ENCODE results near the gene C4orf17.

Gene C4orf17

GRCh38 chr4:99471896-99472295 is 38.9 kb upstream of the C4orf17 start:
- ATAC-seq, result no peak
- TF ChIP-seq ISL1 (CRISPR knock-in tag; IDR thresholded peaks at IDR 0.05) (no peak), ESRRG (CRISPR knock-in tag; IDR thresholded peaks at IDR 0.05) (no peak), ZNF565 (CRISPR knock-in tag; conservative IDR thresholded peaks at IDR 0.05; ENCODE audit: low read depth) (no peak), ARNTL (CRISPR knock-in tag; IDR thresholded peaks at IDR 0.05; ENCODE audit: borderline replicate concordance, low read depth) (no peak), ZC3H10 (CRISPR knock-in tag; IDR thresholded peaks at IDR 0.05) (no peak), BACH2 (CRISPR knock-in tag; IDR thresholded peaks at IDR 0.05; ENCODE audit: borderline replicate concordance) (no peak), GLIS3 (CRISPR knock-in tag; IDR thresholded peaks at IDR 0.05) (no peak), CSRNP3 (CRISPR knock-in tag; IDR thresholded peaks at IDR 0.05) (no peak), ZFP3 (CRISPR knock-in tag; IDR thresholded peaks at IDR 0.05) (no peak), ZNF8 (CRISPR knock-in tag; IDR thresholded peaks at IDR 0.05) (no peak), ZFP30 (CRISPR knock-in tag; IDR thresholded peaks at IDR 0.05) (no peak), ZNF70 (CRISPR knock-in tag; IDR thresholded peaks at IDR 0.05) (no peak), OSR1 (CRISPR knock-in tag; IDR thresholded peaks at IDR 0.05) (no peak), CREB5 (CRISPR knock-in tag; IDR thresholded peaks at IDR 0.05; ENCODE audit: low read depth) (no peak), SNAI2 (CRISPR knock-in tag; IDR thresholded peaks at IDR 0.05) (no peak), RARB (CRISPR knock-in tag; IDR thresholded peaks at IDR 0.05) (no peak)
- TF ChIP-seq, protein P1, sequence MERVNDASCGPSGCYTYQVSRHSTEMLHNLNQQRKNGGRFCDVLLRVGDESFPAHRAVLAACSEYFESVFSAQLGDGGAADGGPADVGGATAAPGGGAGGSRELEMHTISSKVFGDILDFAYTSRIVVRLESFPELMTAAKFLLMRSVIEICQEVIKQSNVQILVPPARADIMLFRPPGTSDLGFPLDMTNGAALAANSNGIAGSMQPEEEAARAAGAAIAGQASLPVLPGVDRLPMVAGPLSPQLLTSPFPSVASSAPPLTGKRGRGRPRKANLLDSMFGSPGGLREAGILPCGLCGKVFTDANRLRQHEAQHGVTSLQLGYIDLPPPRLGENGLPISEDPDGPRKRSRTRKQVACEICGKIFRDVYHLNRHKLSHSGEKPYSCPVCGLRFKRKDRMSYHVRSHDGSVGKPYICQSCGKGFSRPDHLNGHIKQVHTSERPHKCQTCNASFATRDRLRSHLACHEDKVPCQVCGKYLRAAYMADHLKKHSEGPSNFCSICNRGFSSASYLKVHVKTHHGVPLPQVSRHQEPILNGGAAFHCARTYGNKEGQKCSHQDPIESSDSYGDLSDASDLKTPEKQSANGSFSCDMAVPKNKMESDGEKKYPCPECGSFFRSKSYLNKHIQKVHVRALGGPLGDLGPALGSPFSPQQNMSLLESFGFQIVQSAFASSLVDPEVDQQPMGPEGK (CRISPR knock-in tag; IDR thresholded peaks at IDR 0.05; ENCODE audit: borderline replicate concordance), result no peak
- TF ChIP-seq, protein P2, sequence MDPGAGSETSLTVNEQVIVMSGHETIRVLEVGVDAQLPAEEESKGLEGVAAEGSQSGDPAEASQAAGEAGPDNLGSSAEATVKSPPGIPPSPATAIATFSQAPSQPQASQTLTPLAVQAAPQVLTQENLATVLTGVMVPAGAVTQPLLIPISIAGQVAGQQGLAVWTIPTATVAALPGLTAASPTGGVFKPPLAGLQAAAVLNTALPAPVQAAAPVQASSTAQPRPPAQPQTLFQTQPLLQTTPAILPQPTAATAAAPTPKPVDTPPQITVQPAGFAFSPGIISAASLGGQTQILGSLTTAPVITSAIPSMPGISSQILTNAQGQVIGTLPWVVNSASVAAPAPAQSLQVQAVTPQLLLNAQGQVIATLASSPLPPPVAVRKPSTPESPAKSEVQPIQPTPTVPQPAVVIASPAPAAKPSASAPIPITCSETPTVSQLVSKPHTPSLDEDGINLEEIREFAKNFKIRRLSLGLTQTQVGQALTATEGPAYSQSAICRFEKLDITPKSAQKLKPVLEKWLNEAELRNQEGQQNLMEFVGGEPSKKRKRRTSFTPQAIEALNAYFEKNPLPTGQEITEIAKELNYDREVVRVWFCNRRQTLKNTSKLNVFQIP (CRISPR knock-in tag; IDR thresholded peaks at IDR 0.05; ENCODE audit: borderline replicate concordance, low read depth), result no peak
- TF ChIP-seq, protein P3, sequence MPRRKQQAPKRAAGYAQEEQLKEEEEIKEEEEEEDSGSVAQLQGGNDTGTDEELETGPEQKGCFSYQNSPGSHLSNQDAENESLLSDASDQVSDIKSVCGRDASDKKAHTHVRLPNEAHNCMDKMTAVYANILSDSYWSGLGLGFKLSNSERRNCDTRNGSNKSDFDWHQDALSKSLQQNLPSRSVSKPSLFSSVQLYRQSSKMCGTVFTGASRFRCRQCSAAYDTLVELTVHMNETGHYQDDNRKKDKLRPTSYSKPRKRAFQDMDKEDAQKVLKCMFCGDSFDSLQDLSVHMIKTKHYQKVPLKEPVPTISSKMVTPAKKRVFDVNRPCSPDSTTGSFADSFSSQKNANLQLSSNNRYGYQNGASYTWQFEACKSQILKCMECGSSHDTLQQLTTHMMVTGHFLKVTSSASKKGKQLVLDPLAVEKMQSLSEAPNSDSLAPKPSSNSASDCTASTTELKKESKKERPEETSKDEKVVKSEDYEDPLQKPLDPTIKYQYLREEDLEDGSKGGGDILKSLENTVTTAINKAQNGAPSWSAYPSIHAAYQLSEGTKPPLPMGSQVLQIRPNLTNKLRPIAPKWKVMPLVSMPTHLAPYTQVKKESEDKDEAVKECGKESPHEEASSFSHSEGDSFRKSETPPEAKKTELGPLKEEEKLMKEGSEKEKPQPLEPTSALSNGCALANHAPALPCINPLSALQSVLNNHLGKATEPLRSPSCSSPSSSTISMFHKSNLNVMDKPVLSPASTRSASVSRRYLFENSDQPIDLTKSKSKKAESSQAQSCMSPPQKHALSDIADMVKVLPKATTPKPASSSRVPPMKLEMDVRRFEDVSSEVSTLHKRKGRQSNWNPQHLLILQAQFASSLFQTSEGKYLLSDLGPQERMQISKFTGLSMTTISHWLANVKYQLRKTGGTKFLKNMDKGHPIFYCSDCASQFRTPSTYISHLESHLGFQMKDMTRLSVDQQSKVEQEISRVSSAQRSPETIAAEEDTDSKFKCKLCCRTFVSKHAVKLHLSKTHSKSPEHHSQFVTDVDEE (CRISPR knock-in tag; IDR thresholded peaks at IDR 0.05), result no peak

DNA sequence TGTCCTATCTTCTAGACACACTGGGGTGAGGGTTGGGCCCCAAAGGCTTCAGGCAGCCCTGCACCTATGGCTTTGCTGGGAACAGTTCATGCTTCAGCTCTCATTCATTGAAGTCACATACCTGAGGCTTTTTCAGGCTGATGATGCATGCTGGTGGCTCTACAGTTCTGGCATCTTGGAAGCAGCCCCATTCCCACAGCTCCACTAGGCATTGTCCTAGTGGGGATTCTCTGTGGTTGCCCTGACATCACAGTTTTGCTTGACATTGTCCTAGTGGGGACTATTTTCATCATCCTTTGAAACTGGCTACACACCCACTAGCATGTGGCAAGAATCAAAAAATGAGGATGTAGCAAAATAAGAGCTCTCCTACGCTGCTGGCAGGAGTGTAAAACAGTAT is 37.7 kb upstream of the C4orf17 start:
- ATAC-seq, result no peak
- TF ChIP-seq GLIS3 (CRISPR knock-in tag; IDR thresholded peaks at IDR 0.05) (no peak), ARNTL (CRISPR knock-in tag; IDR thresholded peaks at IDR 0.05; ENCODE audit: borderline replicate concordance, low read depth) (no peak), ZC3H10 (CRISPR knock-in tag; IDR thresholded peaks at IDR 0.05) (no peak), PPARA (CRISPR knock-in tag; IDR thresholded peaks at IDR 0.05; ENCODE audit: borderline replicate concordance) (no peak), BACH2 (CRISPR knock-in tag; IDR thresholded peaks at IDR 0.05; ENCODE audit: borderline replicate concordance) (no peak), ZNF8 (CRISPR knock-in tag; IDR thresholded peaks at IDR 0.05) (no peak), ZNF565 (CRISPR knock-in tag; conservative IDR thresholded peaks at IDR 0.05; ENCODE audit: low read depth) (no peak), SNAI2 (CRISPR knock-in tag; IDR thresholded peaks at IDR 0.05) (no peak), CREB5 (CRISPR knock-in tag; IDR thresholded peaks at IDR 0.05; ENCODE audit: low read depth) (no peak), ISL1 (CRISPR knock-in tag; IDR thresholded peaks at IDR 0.05) (no peak), TCF4 (CRISPR knock-in tag; IDR thresholded peaks at IDR 0.05; ENCODE audit: borderline replicate concordance) (no peak), ZFP30 (CRISPR knock-in tag; IDR thresholded peaks at IDR 0.05) (no peak), RARB (CRISPR knock-in tag; IDR thresholded peaks at IDR 0.05) (no peak)
- TF ChIP-seq, protein P1 (CRISPR knock-in tag; IDR thresholded peaks at IDR 0.05; ENCODE audit: borderline replicate concordance), result no peak
- TF ChIP-seq, protein P2 (CRISPR knock-in tag; IDR thresholded peaks at IDR 0.05; ENCODE audit: borderline replicate concordance, low read depth), result no peak
- TF ChIP-seq, protein P3 (CRISPR knock-in tag; IDR thresholded peaks at IDR 0.05), result no peak
